Smooth muscle cell (in vitro differentiated cells): Measurements from ENCODE around the gene LRRC32. TPM values are rescaled to one million over a fixed set of nuclear protein-coding genes. Genes with fewer than 3 reads are reported as not detected.

Source experiments
- DNase-seq: peaks from one replicate; lab custom pipeline; 2025; ENCODE audit not compliant: unreplicated experiment; lab: John Stamatoyannopoulos, UW
- H2AFZ ChIP-seq: fragments of 200-600 bp; sonication (generic); 2 replicates; pipeline ENCODE4 v1.6.0; 2016; ENCODE audit warnings: antibody characterized with exemption, low read depth, mild to moderate bottlenecking
- H3F3A ChIP-seq: fragments of 200-600 bp; sonication (generic); 2 replicates; pipeline ENCODE4 v1.6.0; 2017; ENCODE audit warnings: antibody characterized with exemption, low read depth
- H3K27ac ChIP-seq: fragments of 200-600 bp; sonication (generic); 2 replicates; pipeline ENCODE4 v1.5.1; 2016; ENCODE audit warnings: low read depth, mild to moderate bottlenecking
- H3K27me3 ChIP-seq: fragments of 200-600 bp; sonication (generic); 2 replicates; pipeline ENCODE4 v1.6.1; 2016; ENCODE audit warnings: low read depth, mild to moderate bottlenecking
- H3K36me3 ChIP-seq: fragments of 200-600 bp; sonication (generic); 2 replicates; pipeline ENCODE4 v1.5.1; 2016; ENCODE audit warnings: low read depth
- H3K4me1 ChIP-seq: fragments of 200-600 bp; sonication (generic); 2 replicates; pipeline ENCODE4 v1.5.1; 2016; ENCODE audit warnings: low read depth
- H3K4me2 ChIP-seq: fragments of 200-600 bp; sonication (generic); 2 replicates; pipeline ENCODE4 v1.6.0; 2016; ENCODE audit warnings: mild to moderate bottlenecking
- H3K4me3 ChIP-seq: fragments of 200-600 bp; sonication (generic); 2 replicates; pipeline ENCODE4 v1.5.1; 2016; ENCODE audit warnings: mild to moderate bottlenecking
- H3K79me2 ChIP-seq: fragments of 200-600 bp; sonication (generic); 2 replicates; pipeline ENCODE4 v1.6.0; 2016; ENCODE audit warnings: low read depth, mild to moderate bottlenecking
- H3K9ac ChIP-seq: fragments of 200-600 bp; sonication (generic); 2 replicates; pipeline ENCODE4 v1.6.0; 2016; ENCODE audit warnings: low read depth
- H3K9me3 ChIP-seq: fragments of 200-600 bp; sonication (generic); replicated peaks from 2 replicates; pipeline ENCODE4 v1.5.1; 2016; ENCODE audit warnings: low read depth
- H4K20me1 ChIP-seq: fragments of 200-600 bp; sonication (generic); 2 replicates; pipeline ENCODE4 v1.6.0; 2016; ENCODE audit warnings: low read depth
- WGBS: methylation state at CpG from one replicate; pipeline ENCODE4 v1.1.7; 2016; ENCODE audit warnings: low lambda C conversion rate; 5-methylcytosine and 5-hydroxymethylcytosine counted together
- polyA plus RNA-seq: library from polyadenylated mRNA; unstranded; fragments of >200 nt; fragmentation: Nextera tagmentation; extraction: Ambion mirVana; gene quantifications from 2 replicates; pipeline ENCODE4 v1.2.1, GENCODE V29; 2016
- total RNA-seq: library from RNA; depleted of rRNA; stranded (reverse); fragments of >200 nt; gene quantifications from 2 replicates; pipeline ENCODE4 v1.2.3, GENCODE V29; 2014
- TF ChIP-seq, protein P1 (sequence below): fragments of 200-600 bp; sonication (generic); IDR thresholded peaks from 2 replicates; pipeline ENCODE4 v1.5.1; 2017; ENCODE audit warnings: borderline replicate concordance, mild to moderate bottlenecking, antibody characterized with exemption; ENCODE audit not compliant: insufficient read depth, poor library complexity, severe bottlenecking

The LRRC32 gene
- total and polyA plus RNA-seq, 2 experiments from 2014 or later = 171 to 444 TPM

DNA sequence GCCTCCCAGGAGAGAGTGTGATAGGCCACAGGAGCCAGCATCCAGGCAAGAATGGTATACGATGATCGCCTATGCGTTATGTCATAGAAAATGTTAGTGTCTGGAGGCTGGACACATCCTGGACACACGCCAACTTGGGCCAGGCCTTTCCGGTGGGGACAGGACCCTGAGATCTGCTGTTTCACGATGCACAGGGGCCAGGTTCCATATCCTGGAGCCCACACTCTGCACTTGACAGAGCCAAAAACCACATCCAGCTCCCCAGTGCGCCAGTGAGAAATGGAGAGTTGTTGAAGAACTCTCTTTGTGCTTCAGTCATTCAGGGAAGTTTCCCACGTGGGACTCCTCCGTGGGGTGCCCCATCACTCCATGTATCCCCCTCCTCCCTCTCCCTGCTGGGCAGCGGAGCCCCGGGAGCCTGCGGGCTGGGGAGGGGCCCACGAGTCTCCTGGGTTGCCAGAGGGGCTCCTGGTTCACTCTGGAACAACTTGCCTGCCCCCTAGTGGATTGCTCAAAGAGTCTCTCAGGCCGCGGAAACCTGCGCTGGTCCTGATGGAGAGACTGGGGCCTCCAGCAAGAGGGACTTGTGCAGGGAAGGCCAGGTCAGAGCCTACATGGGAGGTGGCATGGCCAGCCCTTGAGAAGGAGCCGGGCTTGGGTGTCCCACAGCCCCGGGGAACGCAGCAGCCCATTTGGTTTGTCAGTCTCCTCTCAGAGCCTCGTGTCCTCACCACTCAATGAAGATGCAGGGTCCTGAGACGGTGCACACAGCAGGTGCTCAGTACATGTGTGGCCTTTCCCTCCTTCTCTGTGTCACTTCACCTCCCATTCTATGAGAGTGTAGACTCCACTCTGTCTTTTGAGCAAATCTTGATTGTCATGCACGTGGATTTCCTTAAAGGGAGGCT is 10.2 kb upstream of the LRRC32 start:
- Histone ChIP-seq H3K4me1 (no peaks in the 10 kb centered on the region), H2AFZ (peak overlapping the region; percentile 40), H3F3A (peaks cover 7% of the 10 kb centered on the region), H3K9ac (no peak overlapping the region), H3K27ac (no peak overlapping the region), H3K9me3 (no peaks in the 10 kb centered on the region), H3K27me3 (no peaks in the 10 kb centered on the region), H3K4me2 (peak overlapping the region; percentile 70), H3K4me3 (no peak overlapping the region), H4K20me1 (no peaks in the 10 kb centered on the region), H3K36me3 (no peaks in the 10 kb centered on the region), H3K79me2 (no peaks in the 10 kb centered on the region)
- TF ChIP-seq, protein P1, sequence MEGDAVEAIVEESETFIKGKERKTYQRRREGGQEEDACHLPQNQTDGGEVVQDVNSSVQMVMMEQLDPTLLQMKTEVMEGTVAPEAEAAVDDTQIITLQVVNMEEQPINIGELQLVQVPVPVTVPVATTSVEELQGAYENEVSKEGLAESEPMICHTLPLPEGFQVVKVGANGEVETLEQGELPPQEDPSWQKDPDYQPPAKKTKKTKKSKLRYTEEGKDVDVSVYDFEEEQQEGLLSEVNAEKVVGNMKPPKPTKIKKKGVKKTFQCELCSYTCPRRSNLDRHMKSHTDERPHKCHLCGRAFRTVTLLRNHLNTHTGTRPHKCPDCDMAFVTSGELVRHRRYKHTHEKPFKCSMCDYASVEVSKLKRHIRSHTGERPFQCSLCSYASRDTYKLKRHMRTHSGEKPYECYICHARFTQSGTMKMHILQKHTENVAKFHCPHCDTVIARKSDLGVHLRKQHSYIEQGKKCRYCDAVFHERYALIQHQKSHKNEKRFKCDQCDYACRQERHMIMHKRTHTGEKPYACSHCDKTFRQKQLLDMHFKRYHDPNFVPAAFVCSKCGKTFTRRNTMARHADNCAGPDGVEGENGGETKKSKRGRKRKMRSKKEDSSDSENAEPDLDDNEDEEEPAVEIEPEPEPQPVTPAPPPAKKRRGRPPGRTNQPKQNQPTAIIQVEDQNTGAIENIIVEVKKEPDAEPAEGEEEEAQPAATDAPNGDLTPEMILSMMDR = peak; percentile 84
- WGBS = 33% methylated on average over 22 of the region's 22 CpGs
- DNase-seq = peak; percentile 35

GRCh38 chr11:76678321-76678720 is 7.8 kb upstream of the LRRC32 start:
- peaks cover 7% of the 10 kb centered on the region for H3F3A ChIP-seq
- no peaks in the 10 kb centered on the region for H3K79me2 ChIP-seq
- no peak overlapping the region for H3K4me2 ChIP-seq
- H3K4me3 ChIP-seq = no peak overlapping the region
- no peak overlapping the region for H3K27ac ChIP-seq
- TF ChIP-seq, protein P1 = no peak
- no peaks in the 10 kb centered on the region for H3K36me3 ChIP-seq
- H3K9me3 ChIP-seq = no peaks in the 10 kb centered on the region
- no peaks in the 10 kb centered on the region for H3K4me1 ChIP-seq
- H2AFZ ChIP-seq = no peak overlapping the region
- no peak overlapping the region for H3K9ac ChIP-seq
- no peaks in the 10 kb centered on the region for H4K20me1 ChIP-seq
- no peak for DNase-seq
- 98% methylated on average over 8 of the region's 8 CpGs for WGBS
- no peaks in the 10 kb centered on the region for H3K27me3 ChIP-seq

GRCh38 chr11:76677458-76677765 is 6.9 kb upstream of the LRRC32 start:
- Histone ChIP-seq H3F3A (peaks cover 7% of the 10 kb centered on the region), H4K20me1 (no peaks in the 10 kb centered on the region), H3K4me1 (no peaks in the 10 kb centered on the region), H3K4me2 (peak overlapping the region; percentile 19), H3K36me3 (no peaks in the 10 kb centered on the region), H3K27me3 (no peaks in the 10 kb centered on the region), H3K9me3 (no peaks in the 10 kb centered on the region), H3K9ac (no peak overlapping the region), H2AFZ (no peak overlapping the region), H3K4me3 (no peak overlapping the region), H3K27ac (no peak overlapping the region), H3K79me2 (no peaks in the 10 kb centered on the region)
- TF ChIP-seq, protein P1 = no peak
- DNase-seq = no peak
